Lung (tissue), 12 donors: ENCODE results near the gene STMND1. TPM values are rescaled to one million over a fixed set of nuclear protein-coding genes. Genes with fewer than 3 reads are reported as not detected.
A peak's percentile ranks its signal among the peaks of the same experiment; 100 is the strongest.

ENCODE experiments used
- ATAC-seq: fragments of 200-7000 bp; cut with Tn5 transposase; one replicate; pipeline ENCODE4 v1.9.1; 2020; ENCODE audit warnings: moderate number of reproducible peaks; ENCODE audit not compliant: insufficient read depth, low FRiP score
- DNase-seq, 3 donors: peaks; one replicate each; pipeline ENCODE4 v3.0.0-alpha.2; 2013 to 2017
- H3K27ac ChIP-seq, 2 donors: one replicate each; pipeline ENCODE4 v1.5.1; 2013; ENCODE audit warnings: mild to moderate bottlenecking in 2 of 2, moderate library complexity in 2 of 2, control low read depth in 1 of 2, inconsistent platforms in 1 of 2, low read depth in 1 of 2, low read length in 1 of 2
- H3K27me3 ChIP-seq, 3 donors: one replicate each; pipeline ENCODE4 v1.5.1; 2013; ENCODE audit warnings: low read length in 2 of 3; ENCODE audit not compliant: control insufficient read depth in 3 of 3, insufficient read depth in 3 of 3
- H3K36me3 ChIP-seq, 4 donors: one replicate each; pipeline ENCODE4 v1.5.1; 2013; ENCODE audit warnings: low read length in 4 of 4, mild to moderate bottlenecking in 1 of 4, moderate library complexity in 1 of 4; ENCODE audit not compliant: control insufficient read depth in 4 of 4, insufficient read depth in 4 of 4
- H3K4me1 ChIP-seq, 5 donors: one replicate each; pipeline ENCODE4 v1.5.1; 2013; ENCODE audit warnings: low read length in 5 of 5, mild to moderate bottlenecking in 2 of 5, moderate library complexity in 1 of 5; ENCODE audit not compliant: control insufficient read depth in 5 of 5, insufficient read depth in 5 of 5
- H3K4me3 ChIP-seq: one replicate; pipeline ENCODE4 v1.5.1; 2013; ENCODE audit warnings: mild to moderate bottlenecking, control low read depth, moderate library complexity
- H3K9ac ChIP-seq, 2 donors: one replicate each; pipeline ENCODE4 v1.5.1; 2013; ENCODE audit warnings: low read length in 2 of 2, control low read depth in 1 of 2; ENCODE audit not compliant: insufficient read depth in 1 of 2
- H3K9me3 ChIP-seq, 4 donors: one replicate each; pipeline ENCODE4 v1.5.1; 2013; ENCODE audit warnings: low read length in 3 of 4, mild to moderate bottlenecking in 1 of 4, moderate library complexity in 1 of 4; ENCODE audit not compliant: control insufficient read depth in 4 of 4, insufficient read depth in 3 of 4
- WGBS, 2 donors: extraction: QIAGEN DNeasy Blood & Tissue Kit; methylation state at CpG; one replicate each; pipeline ENCODE4 v1.1.7; 2013; 5-methylcytosine and 5-hydroxymethylcytosine counted together
- polyA plus RNA-seq, 2 donors: library from polyadenylated mRNA; stranded (reverse); fragments of 200-250 nt; gene quantifications; one replicate each; pipeline ENCODE4 v1.2.1, GENCODE V29; 2013
- total RNA-seq, 2 donors: library from RNA; depleted of rRNA in 1 of 2; stranded (reverse); fragments of >200 nt in 1 of 2; gene quantifications; one replicate each; pipeline ENCODE4 v1.2.1, GENCODE V29; 2014 to 2021
- TF ChIP-seq, protein P1 (sequence below): IDR thresholded peaks from 2 replicates; pipeline ENCODE4 v1.5.1; 2012; ENCODE audit warnings: mild to moderate bottlenecking; ENCODE audit errors: control extremely low read depth, extremely low read depth
- donor health status: control.
- donor health status: control.
- donor health status: Bipolar disorder and iron deficiency.
- donor health status: healthy.
- donor health status: DM: yes; HTN: yes; CAD: no.

The STMND1 gene
- total and polyA plus RNA-seq, 4 donors = 4.6 to 11.0 (median 8.3) TPM

DNA sequence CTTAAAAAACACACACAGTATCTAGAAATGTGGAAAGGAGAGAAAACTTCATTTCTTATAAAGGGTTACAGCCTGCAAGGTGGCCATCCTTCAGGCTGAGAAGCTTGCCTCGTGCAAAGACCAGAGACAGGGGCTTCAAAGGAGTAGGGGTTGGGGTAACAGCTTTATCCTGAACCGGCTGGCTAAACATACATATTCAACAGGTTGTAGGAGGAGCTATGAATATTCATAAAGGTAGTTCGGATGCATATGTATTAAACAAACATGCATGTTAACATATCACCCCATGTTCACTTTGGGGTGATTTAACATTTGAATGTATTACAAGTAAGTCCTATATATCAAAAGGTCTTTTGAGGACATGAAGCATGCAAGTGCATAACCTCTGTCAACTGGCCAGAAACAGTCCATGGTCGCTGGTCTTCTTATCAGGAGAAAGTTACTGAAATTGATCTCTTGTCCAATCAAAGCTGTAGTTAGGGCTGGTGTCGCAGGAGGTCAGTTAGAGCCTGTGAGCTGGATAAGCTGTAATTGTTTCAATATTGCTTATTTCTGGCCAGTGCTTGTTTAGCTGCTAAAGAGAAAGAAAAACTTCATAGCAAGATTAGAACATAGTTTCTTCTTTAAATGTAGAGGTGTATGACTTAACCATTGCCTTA is 2.3 kb upstream of the STMND1 start:
- no peaks in the 10 kb centered on the region for H3K9me3 ChIP-seq
- no peak for ATAC-seq
- H3K27ac ChIP-seq = no peak overlapping the region
- peaks cover 0 to 43% (median 24%) of the 10 kb centered on the region in 3 donors for H3K27me3 ChIP-seq
- 58 to 73% methylated on average over 5 of the region's 5 CpGs for WGBS, 2 donors
- TF ChIP-seq, protein P1, sequence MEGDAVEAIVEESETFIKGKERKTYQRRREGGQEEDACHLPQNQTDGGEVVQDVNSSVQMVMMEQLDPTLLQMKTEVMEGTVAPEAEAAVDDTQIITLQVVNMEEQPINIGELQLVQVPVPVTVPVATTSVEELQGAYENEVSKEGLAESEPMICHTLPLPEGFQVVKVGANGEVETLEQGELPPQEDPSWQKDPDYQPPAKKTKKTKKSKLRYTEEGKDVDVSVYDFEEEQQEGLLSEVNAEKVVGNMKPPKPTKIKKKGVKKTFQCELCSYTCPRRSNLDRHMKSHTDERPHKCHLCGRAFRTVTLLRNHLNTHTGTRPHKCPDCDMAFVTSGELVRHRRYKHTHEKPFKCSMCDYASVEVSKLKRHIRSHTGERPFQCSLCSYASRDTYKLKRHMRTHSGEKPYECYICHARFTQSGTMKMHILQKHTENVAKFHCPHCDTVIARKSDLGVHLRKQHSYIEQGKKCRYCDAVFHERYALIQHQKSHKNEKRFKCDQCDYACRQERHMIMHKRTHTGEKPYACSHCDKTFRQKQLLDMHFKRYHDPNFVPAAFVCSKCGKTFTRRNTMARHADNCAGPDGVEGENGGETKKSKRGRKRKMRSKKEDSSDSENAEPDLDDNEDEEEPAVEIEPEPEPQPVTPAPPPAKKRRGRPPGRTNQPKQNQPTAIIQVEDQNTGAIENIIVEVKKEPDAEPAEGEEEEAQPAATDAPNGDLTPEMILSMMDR = no peak
- DNase-seq = peak in 1 of 3 donors; percentile 14
- no peaks in the 10 kb centered on the region for H3K36me3 ChIP-seq
- no peak overlapping the region for H3K9ac ChIP-seq
- H3K4me3 ChIP-seq = no peak overlapping the region
- H3K4me1 ChIP-seq = peaks cover 0 to 23% (median 10%) of the 10 kb centered on the region in 5 donors

DNA sequence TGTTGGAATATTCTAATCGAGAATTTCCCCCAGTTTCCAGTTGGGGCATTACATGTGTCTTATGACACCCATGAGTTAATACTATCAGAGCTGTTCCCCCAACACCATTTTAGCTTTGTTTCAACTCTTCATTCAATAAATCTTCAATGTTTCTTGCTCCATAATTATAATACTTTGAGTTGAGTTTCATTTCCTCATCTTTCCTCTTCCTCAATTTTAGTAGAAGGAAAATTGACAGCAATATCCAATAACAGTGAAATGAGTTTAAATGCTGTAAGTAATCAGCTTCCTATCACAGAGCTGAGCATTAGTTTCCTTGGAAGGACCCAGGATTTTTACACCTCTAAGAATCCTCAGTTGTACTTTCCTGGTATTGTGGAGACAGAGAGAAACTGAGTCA is 1.0 kb upstream of the STMND1 start:
- no peaks in the 10 kb centered on the region for H3K9me3 ChIP-seq
- peaks cover 0 to 23% (median 10%) of the 10 kb centered on the region in 5 donors for H3K4me1 ChIP-seq
- peaks cover 0 to 43% (median 24%) of the 10 kb centered on the region in 3 donors for H3K27me3 ChIP-seq
- TF ChIP-seq, protein P1 = no peak
- ATAC-seq (no peak), DNase-seq (no peak)
- no peak overlapping the region for H3K9ac ChIP-seq
- WGBS, 2 donors = 72 to 86% methylated on average over 1 of the region's 1 CpG
- no peak overlapping the region for H3K27ac ChIP-seq
- no peaks in the 10 kb centered on the region for H3K36me3 ChIP-seq
- H3K4me3 ChIP-seq = no peak overlapping the region

DNA sequence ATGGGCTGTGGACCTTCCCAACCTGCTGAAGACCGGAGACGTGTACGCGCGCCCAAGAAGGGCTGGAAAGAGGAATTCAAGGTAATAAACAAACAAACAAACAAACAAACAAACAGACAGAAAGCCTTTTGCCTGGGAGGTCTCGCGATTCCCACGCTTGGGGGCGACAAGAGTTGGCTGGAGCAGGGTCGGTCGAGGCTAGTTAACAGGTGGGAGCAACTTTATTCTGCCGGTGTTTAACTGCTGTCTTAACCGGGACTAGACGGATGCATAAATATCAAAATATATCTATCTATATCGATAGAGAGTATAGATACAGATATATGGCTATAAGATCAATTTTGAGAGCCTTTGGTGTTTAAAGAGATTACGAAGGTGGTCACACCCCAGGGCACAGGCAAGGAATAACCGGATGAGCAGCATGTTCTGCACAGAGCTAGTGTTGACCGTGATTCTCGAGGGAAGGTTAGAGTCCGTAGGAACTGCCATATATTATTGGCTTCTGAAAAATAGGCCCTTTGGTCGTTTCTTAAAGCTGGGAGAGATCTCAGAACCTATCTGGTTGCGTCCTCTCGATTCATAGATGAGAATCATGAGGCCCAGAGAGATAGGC is 514 bp downstream of the STMND1 start:
- TF ChIP-seq, protein P1 = no peak
- Histone ChIP-seq H3K36me3 (no peaks in the 10 kb centered on the region), H3K9ac (no peak overlapping the region), H3K4me3 (no peak overlapping the region), H3K4me1 (peaks cover 0 to 14% (median 5%) of the 10 kb centered on the region in 5 donors), H3K27ac (no peak overlapping the region), H3K9me3 (no peaks in the 10 kb centered on the region), H3K27me3 (peaks cover 0 to 43% (median 24%) of the 10 kb centered on the region in 3 donors)
- WGBS, 2 donors = 34 to 37% methylated on average over 23 of the region's 23 CpGs
- ATAC-seq (no peak), DNase-seq (no peak)
